GM12872 (cell line): ENCODE results near the gene ACTL8.

Source experiments
- TF ChIP-seq, protein P1 (sequence below): IDR thresholded peaks from 3 replicates; pipeline ENCODE4 v1.5.1; 2011; ENCODE audit warnings: low read depth, mild to moderate bottlenecking, low read length, moderate library complexity; ENCODE audit not compliant: insufficient read depth

The ACTL8 gene

DNA sequence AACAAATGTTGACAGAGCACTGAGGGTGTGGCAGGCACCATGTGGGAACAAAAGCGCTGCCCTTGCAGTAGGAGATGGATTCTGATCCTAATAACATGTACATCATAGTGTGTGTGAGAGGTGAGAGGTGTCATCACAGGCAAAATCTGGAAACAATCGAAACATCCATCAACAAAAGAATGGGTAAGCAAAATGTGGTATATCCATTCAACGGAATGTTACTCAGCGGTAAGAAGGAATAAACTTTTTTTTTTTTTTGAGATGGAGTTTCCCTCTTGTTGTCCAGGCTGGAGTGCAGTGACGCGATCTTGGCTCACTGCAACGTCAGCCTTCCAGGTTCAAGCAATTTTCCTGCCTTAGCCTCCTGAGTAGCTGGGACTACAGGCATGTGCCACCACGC lies 112.3 kb downstream of the ACTL8 start:
- TF ChIP-seq, protein P1, sequence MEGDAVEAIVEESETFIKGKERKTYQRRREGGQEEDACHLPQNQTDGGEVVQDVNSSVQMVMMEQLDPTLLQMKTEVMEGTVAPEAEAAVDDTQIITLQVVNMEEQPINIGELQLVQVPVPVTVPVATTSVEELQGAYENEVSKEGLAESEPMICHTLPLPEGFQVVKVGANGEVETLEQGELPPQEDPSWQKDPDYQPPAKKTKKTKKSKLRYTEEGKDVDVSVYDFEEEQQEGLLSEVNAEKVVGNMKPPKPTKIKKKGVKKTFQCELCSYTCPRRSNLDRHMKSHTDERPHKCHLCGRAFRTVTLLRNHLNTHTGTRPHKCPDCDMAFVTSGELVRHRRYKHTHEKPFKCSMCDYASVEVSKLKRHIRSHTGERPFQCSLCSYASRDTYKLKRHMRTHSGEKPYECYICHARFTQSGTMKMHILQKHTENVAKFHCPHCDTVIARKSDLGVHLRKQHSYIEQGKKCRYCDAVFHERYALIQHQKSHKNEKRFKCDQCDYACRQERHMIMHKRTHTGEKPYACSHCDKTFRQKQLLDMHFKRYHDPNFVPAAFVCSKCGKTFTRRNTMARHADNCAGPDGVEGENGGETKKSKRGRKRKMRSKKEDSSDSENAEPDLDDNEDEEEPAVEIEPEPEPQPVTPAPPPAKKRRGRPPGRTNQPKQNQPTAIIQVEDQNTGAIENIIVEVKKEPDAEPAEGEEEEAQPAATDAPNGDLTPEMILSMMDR = no peak

DNA sequence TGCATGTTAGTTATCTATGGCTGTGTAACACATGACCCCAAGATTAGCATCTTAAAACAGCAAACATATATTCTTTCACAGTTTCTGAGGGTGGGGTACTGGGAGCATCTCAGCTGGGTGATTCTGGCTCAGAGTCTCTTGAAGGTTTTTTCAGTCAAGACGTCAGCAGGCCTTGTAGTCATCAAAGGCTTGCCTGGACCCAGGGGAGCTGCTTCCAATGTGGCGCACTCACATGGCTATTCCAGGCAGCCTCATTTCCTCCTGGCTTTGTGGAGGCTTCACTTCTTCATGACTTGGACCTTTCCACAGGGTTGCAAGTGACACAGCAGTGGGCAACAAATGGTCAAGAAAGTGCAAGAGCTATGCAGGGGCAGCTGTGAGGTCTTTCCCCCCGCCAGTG lies 114.7 kb downstream of the ACTL8 start:
- TF ChIP-seq, protein P1 = no peak

DNA sequence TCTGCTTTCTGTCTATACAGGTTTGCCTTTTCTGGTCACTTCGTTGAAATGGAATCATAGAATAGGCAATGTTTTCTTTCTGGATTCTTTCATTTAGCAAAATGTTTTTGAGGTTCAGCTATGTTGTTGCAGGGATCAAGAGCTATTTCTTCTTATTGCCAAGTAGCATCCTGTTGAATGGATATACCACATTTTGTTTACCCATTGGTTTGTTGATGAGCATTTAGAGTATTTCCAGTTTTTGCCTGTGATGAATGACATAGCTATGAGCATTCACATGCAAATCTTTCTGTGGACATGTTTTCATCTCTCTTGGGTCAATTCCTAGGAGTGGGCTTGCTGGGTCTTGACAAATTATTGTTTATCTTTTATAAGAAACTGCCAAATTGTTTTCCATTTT lies 115.5 kb downstream of the ACTL8 start:
- TF ChIP-seq, protein P1 = no peak

DNA sequence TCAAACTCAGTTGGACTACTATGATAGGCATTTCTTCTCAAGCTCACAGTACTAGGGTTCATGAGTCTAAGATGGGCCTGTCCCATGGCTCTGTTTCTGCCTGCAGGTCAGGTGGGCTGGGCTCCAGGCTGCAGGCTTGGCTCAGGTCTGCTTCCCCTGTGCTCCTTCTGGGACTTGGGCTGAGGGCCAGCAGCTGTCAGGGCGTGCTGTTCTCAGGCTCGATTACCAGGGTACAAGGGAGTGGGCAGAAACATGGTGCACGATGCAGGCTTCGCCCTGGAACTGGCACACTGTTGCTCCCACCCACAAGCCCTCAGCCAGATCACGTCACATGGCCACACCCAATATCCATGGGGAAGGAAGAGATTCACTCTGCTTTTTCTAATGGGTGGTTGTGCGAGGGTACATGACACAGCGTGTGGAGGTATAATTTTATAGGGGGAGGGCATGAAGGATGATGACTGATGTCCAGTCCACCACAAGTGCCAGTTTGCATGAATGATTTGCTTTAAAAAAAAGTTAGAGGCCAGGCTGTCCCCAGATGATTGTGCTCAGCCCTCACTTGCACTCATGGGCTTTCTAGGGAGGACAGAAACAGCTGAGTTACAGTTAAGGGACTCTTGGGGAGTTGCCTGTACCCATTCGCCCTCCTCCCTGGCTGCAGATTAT lies 118.0 kb downstream of the ACTL8 start:
- TF ChIP-seq, protein P1 = no peak

DNA sequence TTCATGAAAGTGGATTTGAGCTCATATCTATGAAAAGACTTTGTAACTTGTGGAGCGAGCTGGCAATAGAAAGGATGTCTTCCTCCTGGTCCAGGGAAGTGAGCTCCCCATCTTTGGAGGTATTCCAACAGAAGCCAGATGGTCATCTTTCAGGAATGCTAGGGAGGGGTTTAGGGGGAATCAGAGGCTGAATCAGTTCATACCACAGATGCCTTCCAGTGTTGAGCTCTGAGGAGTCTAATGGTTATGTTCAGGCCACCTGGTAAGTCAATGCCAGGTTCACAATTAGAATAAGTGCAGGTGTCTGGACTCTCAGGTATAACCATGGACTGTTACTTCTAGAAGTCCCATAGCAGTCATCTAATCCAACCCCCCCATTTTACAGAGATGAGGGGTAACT lies 119.1 kb downstream of the ACTL8 start:
- TF ChIP-seq, protein P1 = no peak

DNA sequence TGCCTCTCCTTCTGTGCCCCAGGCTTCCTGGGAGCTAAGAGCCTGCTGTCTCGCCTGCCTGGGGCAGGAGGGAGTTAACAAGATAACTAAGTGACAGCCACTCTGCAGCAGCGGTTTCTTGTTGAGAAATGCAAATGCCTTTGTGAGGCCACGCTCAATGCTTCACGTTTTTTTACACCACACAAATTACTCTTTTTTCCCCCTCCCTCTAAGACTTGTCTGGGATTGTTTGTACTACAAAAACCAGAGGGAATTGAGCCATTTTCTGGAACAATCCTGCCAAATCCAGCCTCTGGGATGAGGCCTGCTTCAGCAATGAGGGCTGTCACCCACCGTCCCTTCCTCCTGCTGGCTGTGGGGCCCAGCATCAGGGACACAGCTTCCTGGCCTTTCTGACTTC lies 119.6 kb downstream of the ACTL8 start:
- TF ChIP-seq, protein P1 = no peak

DNA sequence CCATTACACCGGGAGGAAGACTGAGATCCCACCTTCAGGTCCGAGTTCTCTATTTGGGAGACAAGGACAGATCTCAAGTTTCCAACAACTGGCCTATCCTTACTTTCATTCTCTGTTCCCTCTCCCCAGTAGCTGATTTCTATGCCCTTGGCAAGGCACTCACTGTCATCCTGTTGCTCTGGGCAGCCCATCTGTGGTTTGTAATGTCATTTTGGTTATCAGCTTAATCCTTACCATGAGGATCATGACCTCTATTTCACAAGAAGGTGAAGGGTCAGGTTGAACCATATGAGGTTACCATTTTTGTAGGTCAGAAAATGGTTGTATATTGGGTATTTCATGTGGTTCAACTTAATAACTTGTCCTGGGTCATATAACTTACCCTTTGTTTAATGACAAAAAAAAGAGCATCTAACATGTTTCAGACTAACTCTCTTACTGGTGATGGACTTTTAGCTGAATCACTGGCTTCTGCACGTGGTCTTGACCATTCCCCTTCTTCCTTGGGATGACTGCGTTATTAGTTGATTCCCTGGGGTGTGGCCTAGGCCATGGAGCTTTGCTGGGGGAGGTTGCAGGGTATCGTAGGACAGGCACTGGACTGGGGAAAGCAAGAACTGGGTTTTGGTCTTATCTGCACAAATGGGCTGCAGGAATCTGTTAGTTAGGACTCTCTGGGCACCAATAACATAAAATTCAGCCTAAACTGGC lies 120.2 kb downstream of the ACTL8 start:
- TF ChIP-seq, protein P1 = no peak
